ENCODE data around the gene ZBTB17.

ZBTB17 gene

DNA sequence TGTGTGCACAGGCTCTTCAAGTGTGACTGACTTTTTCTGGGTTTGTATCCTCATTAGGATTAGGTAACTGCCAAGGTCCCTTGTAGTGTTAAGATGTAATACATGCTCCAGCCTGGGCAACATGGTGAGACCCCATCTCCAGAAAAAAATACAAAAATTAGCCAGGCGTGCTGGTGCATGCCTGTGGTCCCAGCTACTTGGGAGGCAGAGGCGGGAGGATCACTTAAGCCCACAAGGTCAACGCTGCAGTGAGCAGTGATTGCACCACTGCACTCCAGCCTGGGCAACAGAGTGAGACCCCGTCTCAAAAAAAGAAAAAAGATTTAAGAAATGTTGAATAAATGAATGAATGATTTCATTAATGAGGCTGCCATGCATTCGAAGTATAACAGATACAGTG, 15.1 kb downstream of the ZBTB17 start:
- no peak for DNase-seq (ENCODE audit: low read depth)

DNA sequence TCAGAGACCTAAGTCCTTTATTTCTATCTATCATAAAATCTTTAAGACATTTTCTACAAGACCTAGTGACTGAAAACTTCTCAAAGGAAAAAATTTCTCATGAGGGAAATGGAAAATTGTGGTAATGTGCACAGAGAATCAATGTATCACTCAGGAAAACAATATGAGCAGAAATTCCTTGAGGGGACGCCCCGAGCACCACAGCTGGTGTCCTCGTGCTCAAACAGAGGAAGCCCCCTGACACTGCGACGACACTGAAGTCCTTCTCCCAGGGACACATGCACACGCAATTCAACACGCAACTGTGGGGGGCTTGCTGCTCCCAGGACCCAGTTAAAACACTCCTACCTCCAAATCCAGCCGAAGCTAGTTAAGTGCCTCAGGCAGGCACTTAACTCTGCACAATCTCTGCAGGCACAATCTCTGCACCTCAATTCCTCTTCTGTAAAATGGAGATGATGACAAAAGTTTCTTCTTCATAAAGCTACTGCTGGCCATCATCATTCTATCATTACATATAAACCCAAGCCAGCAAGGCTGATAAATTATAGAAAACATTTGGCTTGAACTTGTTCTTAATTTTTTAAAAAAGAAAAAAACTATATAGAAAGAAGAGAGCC, 16.0 kb downstream of the ZBTB17 start:
- DNase-seq (ENCODE audit: low read depth): no peak

DNA sequence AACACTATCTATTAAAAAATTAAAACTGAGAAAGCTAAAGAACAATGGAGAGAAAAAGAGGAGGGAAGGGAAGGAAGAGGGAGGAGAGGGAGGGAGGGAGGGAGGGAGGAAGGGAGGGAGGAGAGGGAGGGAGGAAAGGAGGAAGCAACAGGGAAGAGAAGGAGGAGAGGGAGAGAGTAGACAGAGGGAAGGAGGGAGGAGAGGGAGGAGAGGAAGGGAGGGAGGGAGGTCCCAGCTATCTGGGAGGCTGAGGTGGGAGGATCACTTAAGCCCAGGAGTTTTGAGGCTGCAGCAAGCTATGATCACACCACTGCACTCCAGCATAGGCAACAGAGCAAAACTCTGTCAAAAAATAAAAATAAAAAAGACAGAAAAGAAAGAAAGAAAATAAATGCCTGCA, 16.5 kb downstream of the ZBTB17 start:
- DNase-seq (ENCODE audit: low read depth): no peak

DNA sequence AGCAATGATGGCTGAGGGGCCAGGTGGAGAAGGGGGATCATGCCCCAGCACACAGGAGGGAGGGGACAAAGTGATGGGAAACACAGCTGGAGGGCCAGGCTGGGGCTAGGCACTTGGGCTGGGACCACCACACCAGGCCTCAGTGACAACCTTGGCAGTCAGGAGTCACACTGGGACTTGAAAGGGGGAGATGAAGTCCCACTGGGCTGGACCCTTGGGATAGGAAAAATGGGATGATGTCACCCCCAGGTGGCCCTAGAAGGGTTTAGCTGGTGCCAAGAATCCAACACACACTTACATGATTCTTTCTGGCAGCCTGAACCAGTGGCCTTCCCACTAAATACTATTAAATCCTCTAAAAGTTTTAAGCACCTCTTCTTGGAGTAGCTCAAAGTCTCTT, 17.1 kb downstream of the ZBTB17 start:
- DNase-seq (ENCODE audit: low read depth): no peak

DNA sequence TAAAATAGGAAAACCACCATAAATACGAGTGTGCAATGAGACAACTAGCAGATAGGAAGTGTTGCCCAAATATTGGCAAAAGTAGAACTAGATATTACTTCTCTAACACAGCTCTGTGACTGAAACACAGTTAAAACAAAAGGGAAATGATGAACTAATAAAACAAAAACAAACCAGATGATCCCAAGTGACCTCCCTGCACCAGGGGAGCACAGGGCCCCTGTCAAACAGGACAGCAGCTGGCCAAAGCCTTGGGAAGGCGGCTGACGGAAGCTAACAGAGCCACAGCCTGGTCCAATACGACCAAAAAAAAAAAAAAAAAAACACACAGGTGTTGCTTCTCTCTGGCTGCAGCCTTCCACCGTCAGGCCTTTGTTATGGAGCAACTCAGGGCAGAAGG, 17.8 kb downstream of the ZBTB17 start:
- no peak for DNase-seq (ENCODE audit: low read depth)

DNA sequence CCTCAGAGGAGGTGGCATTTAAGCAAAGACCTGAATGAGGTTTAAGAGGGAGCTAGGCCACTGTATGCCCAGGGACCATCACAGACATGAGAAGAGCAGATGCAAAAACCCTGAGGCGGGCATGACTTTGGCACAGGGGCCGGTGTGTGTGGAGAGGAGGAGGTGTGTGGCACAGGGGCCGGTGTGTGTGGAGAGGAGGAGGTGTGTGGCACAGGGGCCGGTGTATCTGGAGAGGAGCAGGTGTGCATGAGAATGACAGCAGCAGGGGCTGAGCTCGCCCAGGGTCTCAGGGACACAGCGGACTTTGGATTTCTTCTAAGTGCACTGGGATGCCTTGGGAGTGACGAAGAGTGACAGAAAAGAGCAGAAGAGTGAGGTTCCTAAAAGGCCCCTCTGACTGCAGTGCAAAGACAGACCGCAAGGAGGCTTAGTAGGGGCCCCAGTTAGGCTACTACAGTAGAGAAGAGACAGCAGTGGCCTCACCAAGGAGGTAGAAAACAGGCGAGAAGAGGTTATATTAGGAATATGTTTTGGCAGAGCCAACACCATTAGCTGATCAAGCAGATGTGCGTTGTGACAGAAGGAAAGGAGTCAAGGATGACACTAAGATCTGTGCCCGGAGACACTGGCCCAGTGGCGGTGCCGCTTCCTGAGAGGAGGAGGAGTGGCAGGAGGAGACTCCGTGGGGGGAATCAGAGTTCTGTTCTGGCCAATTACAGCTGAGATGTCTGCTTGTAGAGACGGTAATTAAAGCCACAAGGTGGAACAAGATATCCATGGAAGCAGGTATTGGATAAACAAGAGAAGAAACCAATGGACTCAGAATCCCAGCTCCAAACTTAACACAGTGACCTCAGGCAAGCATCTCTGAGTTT, 18.4 kb downstream of the ZBTB17 start:
- DNase-seq (ENCODE audit: low read depth): no peak

DNA sequence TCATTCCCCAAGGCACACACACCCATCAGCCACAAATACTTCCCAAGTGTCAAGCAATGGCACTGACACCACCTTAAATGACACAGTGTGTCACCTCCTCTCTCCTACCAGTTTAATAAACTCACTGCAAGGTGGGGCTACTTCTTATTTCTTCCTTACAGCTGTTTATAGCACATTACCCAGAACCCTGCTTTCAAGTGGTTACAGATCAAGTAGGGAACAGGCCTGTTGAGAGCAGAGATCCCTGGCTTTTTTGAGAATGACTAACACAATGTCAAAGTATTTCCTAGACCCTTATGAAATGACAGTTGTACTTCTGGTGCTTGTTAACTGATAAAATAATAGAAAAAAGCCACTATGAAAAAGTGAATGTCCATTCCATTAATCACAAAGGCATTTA, 19.8 kb downstream of the ZBTB17 start:
- DNase-seq (ENCODE audit: low read depth): no peak

DNA sequence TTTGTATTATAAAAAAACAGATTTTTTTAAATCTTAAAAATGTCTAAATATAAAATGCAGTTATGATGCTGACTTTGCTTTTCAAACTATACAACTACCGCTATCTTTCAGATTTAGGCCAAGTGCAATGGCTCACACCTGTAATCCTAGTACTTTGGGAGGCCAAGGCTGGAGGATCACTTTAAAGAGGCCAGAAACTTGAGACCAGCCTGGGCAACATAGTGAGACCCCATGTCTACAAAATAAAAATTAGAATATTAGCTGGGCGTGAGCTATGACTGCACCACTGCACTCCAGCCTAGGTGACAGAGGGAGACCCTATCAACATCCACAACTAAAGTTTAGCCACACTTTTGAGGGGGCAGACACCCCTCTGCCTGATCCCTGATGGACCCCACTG, 20.3 kb downstream of the ZBTB17 start:
- no peak for DNase-seq (ENCODE audit: low read depth)

DNA sequence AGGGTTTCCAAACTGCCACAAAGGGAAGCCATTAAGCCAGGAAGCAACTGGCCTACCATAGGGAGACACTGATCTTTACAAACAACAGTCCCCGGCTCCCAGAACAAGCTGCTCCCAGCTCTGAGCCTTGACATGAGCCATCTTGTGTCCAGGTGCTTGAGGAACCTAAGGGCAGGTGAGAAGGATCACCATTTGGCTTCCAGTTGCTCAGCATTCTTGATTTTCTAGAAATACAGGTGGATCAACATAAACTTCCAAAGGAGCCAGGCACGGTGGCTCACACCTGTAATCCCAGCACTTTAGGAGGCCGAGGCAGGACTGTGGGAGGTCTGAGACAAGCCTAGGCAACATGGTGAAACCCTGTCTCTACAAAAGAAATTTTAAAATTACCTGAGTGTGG, 21.6 kb downstream of the ZBTB17 start:
- no peak for DNase-seq (ENCODE audit: low read depth)

DNA sequence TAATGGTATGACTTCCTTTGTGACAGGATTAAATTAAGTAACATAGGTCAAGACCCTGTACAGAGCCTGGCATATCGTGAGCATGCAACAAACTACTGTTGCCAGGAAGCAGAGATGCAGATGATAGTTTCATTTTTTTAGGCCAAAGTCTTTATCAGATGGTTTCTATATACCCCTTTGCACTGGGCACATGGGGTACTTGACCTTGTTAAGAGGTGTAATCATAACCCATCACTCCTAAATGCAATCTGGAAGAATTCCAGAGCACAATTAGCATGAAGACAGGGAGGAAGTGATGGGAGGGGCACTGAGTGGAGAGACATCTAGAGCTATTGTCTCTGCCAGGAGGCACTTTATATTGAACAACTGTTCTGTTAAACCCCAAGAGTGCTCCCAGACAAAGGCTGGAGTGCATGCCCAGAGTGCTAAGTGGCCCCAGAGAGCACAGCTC, 22.1 kb downstream of the ZBTB17 start:
- DNase-seq (ENCODE audit: low read depth): no peak

DNA sequence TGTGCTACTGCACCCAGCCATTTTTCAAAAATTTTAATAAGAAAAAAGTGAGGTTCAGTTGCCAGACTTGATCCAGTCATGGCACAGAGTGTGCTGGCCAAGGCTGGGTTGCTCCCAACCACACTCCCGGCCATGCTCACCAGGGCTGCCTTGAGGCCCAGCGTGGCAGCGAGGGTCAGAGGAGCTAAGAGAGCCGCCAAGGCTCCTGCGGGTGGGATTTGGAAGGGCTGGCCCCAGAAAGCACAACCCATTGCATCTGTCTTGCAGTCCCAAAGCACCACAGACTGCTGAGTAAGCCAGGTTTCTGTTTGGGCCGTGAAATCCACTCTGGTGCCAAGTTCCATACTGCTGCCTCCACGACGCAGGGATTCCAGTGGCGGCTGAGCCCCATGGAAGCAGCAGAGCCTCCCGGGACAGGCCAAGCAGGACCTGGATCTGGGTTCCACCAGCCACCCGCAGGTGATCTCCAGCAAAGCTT, 22.6 kb downstream of the ZBTB17 start:
- DNase-seq (ENCODE audit: low read depth): no peak

DNA sequence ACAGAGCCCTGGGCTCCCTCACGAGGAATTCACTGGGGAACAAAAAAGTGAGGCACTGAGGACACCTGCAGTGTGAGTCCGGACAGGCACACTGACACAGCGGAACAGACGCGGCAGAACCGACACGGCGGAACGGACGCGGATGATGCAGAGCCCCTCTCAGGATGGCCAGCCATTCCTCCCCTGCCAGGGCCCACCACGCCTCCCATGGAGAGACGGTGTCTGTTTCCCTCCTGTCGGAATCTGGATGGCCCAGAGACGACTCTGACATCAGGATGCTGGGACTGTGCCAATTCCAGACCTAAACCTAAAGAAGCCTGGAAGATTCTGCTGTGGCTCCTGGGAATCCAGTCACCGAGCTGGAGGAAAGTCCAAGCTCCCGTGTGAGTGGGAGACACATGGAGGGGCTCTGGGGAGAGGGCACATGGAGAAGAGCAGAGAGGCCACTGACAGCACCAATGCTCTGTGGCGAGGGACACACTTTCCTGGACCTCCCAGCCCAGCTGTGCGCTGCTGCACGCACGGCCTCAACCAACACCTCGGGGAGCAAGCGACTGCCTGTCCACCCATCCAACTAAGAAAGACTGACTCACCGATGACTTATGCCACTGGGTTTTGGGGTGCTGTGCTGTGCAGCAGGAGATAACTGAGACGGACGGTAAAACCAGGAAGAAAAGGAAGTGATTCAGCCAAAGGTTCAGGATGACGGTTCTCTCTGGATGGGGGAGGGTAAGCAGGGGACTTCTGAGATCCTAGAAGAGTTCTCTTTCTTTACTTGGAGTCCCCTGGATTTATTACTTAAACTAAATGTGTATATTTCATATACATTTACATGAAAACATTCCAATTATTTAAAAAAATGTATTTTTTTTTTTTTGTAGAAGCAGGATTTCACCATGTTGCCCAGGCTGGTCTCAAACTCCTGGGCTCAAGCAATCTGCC, 23.3 kb downstream of the ZBTB17 start:
- no peak for DNase-seq (ENCODE audit: low read depth)

DNA sequence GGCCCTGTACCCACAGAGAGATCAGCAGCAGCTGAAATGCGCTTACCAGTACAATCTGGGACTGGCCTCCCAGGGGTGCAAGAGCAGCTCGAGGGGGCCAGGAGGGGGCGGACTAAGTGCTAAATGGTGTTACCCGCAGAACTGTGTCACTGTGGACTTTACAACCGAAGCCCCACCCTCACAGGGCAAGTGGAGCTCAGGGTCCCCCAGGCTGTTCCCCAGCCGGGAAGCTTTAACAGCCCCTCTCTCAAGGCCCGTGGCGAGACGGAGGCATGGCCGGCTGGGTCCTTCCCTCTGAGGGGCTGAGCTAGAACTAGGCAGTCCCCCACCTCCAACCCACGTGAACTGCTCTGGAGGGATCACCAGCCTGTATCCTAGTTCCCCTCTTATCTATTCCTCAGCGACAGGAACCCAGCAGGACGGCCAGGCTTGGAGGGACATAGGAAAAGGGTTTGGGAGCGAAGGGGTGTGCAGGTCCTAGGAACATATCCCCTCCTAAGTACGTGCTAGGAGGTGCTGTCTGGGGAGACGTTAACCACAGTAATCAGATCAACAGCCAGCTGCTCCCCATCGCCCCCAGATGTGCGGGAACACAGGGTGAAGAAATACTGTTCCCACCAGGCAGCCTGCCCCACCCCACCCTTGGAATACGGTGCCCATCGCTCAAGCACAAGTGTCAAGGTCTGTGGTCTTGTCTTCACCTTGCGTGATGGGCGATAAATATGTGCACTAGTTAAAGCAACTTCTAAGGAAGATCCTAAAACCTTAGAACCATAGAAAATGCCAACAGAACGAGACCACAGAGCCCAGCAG, 24.4 kb downstream of the ZBTB17 start:
- no peak for DNase-seq (ENCODE audit: low read depth)

DNA sequence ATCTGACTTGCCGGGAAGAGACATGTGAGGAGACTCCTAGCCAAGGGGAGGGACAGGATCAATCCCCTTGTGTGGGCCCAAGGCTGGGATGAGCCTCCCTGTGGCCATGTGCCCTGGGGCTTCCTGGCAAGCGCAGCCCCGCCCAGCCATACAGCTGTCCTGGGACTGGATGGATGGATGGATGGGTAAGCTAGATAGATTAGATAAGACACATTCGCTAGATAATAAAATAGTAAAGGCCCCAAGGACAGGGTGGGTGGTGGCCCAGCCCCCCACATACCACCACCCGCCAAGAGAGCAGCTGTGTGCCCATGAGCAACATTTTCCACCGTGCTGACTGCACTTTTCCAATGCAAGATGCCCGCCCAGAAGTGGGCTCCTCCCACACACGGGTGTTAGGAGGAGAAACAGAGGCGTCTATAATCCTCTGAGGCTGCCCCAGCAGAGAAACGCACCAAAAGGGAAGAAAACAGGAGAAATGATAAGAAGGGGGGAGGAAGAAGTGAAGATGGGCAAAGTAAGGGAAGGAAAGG, 25.1 kb downstream of the ZBTB17 start:
- peak; percentile 37 for DNase-seq (ENCODE audit: low read depth)

DNA sequence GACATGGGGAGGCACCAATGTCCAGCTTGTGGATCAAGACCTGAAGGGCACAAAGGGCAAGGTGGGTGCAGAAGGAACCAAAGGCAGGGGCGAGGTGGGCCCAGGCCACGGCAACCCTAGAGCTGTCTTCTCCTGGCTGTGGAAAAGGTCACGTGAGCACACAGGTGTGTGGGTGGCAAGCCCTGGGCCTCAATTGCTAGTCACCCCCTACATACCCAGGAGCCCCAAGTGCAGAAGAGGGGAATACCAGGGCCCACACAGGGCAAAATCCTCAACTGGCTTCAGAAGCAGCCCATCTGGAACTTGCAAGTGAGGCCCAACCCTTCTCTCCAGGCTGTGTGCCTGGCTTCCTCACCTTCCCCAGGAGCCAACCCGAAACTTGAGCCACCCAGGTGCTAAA, 25.6 kb downstream of the ZBTB17 start:
- no peak for DNase-seq (ENCODE audit: low read depth)

DNA sequence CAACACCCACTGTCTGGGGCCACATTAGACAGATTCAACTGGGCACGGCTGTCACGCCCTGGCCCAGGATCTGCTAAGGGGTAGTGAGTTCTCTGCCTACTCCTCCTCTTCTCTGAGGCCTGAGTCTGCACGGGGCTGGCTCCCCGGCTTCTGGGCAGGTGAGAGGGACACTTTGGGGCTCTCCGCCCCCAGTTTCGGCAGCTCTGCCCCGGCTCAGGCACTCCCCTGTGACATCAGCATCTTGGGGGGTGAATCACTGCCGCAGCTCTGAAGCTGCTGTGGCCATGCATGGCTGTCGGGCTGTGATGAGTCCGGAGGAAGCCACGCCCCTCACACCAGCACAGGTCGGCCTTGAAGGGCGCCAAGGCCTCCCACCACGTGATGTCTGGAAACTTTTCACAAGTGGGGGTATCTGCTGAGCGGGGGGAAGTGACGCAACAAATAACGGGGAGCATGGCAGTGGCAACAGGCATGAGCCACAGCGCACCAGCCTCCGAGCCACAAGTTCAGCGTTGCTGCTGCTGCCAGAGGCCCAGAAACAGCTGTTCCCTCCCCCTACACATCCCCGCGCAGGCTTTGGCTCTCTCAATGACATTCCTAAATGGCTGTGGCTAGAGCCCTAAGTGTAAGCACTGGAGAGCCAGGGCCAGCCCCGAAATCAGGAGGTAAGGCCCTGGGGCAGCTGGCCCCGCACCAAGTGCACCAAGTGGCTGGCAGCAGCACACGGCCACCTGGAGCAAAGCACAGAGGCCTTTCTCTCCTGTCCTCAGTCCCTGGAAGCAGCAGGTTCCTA, 26.3 kb downstream of the ZBTB17 start:
- peak; percentile 80 for DNase-seq (ENCODE audit: low read depth)

DNA sequence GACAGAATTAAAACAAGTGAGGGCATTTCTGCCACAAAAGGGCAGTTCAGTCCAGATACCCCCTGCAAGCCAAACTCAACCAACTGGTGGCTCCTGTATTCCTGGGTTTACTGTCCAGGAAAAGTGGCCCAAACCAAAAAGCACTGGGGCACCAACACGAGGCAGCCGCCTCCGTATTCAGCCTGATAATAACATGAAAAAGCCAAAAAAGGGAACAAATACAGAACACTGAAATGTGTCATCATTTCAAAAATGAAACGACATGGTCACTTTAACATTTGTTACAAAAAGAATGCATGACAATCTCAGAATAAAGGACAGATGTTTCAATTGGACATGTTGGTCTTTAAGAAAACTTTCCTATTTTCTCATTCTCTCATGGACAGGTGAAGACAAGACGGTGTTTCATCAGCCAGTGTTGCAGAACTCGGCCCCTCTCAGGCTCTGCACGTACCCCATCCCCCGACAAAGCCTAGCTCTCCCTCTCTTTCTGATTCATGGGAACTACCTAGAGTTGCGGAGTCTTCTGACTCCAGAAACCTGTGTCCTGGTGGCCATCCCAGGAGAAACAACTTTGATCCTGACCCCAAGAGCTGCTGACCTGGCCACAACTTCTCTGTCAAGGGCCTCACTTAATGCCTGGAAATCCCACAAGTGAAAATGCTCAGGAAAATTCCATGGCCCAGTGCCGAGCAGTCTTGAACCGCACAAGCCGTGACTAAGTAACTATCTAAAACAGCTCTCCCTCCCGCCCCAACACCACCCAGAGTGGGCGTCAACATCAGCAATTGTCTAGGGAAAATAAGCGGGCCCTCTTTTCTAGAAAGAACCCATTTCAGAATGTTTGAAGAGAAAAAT, 27.1 kb downstream of the ZBTB17 start:
- DNase-seq (ENCODE audit: low read depth): no peak

DNA sequence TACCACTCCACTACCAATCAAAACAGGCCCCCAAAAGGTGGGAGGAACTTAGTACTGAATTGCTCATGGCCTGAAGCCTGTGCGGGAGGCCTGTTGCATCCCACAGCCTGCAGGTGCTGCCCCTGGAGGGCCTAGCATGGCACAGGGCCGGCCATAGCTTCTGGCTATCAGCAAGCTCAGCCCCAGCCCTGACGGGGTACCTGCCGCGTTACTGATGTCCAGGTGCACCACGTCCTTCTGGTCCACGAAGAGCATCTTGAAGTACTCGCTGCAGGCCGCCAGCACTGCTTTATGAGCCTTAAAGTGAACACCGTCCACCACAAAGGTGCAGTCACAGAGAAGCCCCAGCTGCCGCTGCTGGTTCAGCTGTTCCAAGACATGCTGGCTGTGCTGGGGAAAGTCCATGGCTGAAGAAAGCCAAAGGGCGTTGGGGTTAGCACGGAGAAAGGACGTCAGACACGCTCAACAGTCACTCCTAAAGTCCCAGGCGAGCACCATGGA, 27.8 kb downstream of the ZBTB17 start:
- DNase-seq (ENCODE audit: low read depth): no peak

DNA sequence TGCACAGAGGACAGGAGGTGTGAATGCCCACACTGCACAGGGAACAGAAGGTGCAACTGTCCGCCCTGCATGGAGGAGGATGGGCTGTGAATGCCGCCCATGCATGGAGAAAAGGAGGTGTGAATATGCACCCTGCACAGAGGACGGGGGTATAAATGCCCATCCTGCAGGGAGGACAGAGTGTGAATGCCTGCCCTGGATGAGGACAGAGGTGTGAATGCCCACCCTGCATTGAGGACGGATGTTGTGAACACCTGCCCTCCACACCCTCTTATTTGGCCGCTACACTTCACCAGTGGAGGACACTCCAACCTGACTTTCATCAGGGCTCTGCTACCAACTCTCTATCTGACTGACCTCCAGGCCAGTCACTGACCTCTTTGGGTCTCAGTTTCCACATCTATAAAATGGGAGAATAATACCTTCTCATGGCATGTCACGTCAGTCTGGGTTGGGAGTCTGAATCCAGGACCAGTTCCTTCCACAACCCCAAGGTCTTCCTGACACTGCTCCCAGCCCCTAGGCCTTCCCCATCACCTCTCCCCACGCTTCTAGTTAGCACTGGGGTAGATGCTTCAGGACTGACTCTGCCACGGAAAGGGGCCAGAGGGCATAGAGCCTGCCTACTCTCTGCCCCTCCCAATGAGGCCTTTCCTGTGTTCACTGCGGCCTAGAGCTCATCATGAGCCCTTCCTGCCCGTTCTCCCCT, 28.4 kb downstream of the ZBTB17 start:
- no peak for DNase-seq (ENCODE audit: low read depth)

Measured in activated T-helper 1 cell treated with Interleukin-2 at 50 U/mL for 16 hours (primary cell).